HEK293T (cell line): ENCODE measurements around the gene NFYC.

Source experiments
- BHLHE40 ChIP-seq: fragments of 450-650 bp; IDR thresholded peaks from 2 replicates; pipeline ENCODE4 v1.6.1; 2016; ENCODE audit warnings: mild to moderate bottlenecking, moderate library complexity, borderline replicate concordance
- FOXA1 ChIP-seq: fragments of 450-650 bp; IDR thresholded peaks from 2 replicates; pipeline ENCODE4 v1.6.1; 2016; ENCODE audit warnings: mild to moderate bottlenecking
- NFRKB ChIP-seq: fragments of 450-650 bp; IDR thresholded peaks from 2 replicates; pipeline ENCODE4 v1.6.1; 2016; ENCODE audit warnings: mild to moderate bottlenecking, moderate library complexity
- SP1 ChIP-seq: fragments of 450-650 bp; IDR thresholded peaks from 2 replicates; pipeline ENCODE4 v1.6.1; 2017
- TARDBP ChIP-seq: fragments of 450-650 bp; IDR thresholded peaks from 2 replicates; pipeline ENCODE4 v1.6.1; 2016

DNA sequence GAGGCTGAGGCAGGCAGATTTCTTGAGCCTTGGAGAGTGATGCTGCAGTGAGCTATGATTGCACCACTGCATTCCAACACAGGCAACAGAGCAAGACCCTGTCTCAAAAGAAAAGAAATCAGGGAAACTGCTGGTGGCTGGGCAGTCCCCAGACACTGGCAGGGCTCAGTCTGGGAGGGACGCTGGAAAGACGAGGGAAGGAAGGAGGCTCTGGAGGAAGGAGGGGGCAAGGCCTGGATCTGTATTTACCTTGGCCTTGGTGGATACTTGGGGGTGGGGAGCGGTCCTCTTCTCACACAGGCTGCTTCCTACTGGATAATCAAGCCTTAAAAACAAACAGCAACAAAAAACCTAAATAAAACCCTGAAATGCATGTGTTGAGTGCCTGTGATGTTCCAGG lies 116.5 kb downstream of the NFYC start:
- no peak for TF ChIP-seq FOXA1
- TF ChIP-seq NFRKB: no peak
- no peak for TF ChIP-seq BHLHE40
- no peak for TF ChIP-seq TARDBP
- no peak for TF ChIP-seq SP1
